Astrocyte (in vitro differentiated cells and primary cell): ENCODE measurements around the gene MFF. TPM values are rescaled to one million over a fixed set of nuclear protein-coding genes. Genes with fewer than 3 reads are reported as not detected.

Experiments used
- DNase-seq: peaks from one replicate; pipeline ENCODE4 v3.0.0-alpha.2; 2010; ENCODE audit warnings: low read depth
- FAIRE-seq: peaks from 2 replicates; lab custom pipeline; 2011; peaks lifted over from hg19 to GRCh38; lab: Jason Lieb, UNC
- H2AFZ ChIP-seq: 2 replicates; pipeline ENCODE4 v1.6.0; 2012; ENCODE audit warnings: low read depth, low read length, inconsistent platforms
- H3K27ac ChIP-seq: 2 replicates; pipeline ENCODE4 v1.5.1; 2011; ENCODE audit warnings: low read depth, low read length, inconsistent platforms
- H3K27me3 ChIP-seq: 2 replicates; pipeline ENCODE4 v1.6.0; 2011; ENCODE audit warnings: low read length, inconsistent platforms; ENCODE audit not compliant: insufficient read depth
- H3K36me3 ChIP-seq: 2 replicates; pipeline ENCODE4 v1.5.1; 2011; ENCODE audit warnings: low read length, inconsistent platforms; ENCODE audit not compliant: insufficient read depth
- H3K4me1 ChIP-seq: 2 replicates; pipeline ENCODE4 v1.5.1; 2011; ENCODE audit warnings: low read length, inconsistent platforms; ENCODE audit not compliant: insufficient read depth
- H3K4me2 ChIP-seq: 2 replicates; pipeline ENCODE4 v1.6.0; 2012; ENCODE audit warnings: low read length, inconsistent platforms
- H3K4me3 ChIP-seq: 2 replicates; pipeline ENCODE4 v1.5.1; 2011; ENCODE audit warnings: low read depth, mild to moderate bottlenecking, low read length, inconsistent platforms; ENCODE audit not compliant: insufficient read depth
- H3K79me2 ChIP-seq: 2 replicates; pipeline ENCODE4 v1.6.0; 2012; ENCODE audit warnings: mild to moderate bottlenecking, low read length, inconsistent platforms; ENCODE audit not compliant: insufficient read depth
- H3K9ac ChIP-seq: 2 replicates; pipeline ENCODE4 v1.6.0; 2012; ENCODE audit warnings: mild to moderate bottlenecking, low read length, inconsistent platforms
- H3K9me3 ChIP-seq: 2 replicates; pipeline ENCODE4 v1.5.1; 2012; ENCODE audit warnings: low read depth, mild to moderate bottlenecking, low read length, inconsistent platforms; ENCODE audit not compliant: insufficient read depth
- H4K20me1 ChIP-seq: 2 replicates; pipeline ENCODE4 v1.6.0; 2012; ENCODE audit warnings: low read length, inconsistent platforms; ENCODE audit not compliant: insufficient read depth
- H3K27ac Mint-ChIP-seq: one replicate; pipeline ENCODE4 v1.8.0; 2021; ENCODE audit warnings: mild to moderate bottlenecking, mixed read lengths; ENCODE audit not compliant: unreplicated experiment
- H3K27me3 Mint-ChIP-seq: one replicate; pipeline ENCODE4 v1.8.0; 2021; ENCODE audit warnings: low read depth, mixed read lengths; ENCODE audit not compliant: unreplicated experiment
- H3K36me3 Mint-ChIP-seq: one replicate; pipeline ENCODE4 v1.8.0; 2021; ENCODE audit warnings: low read depth, mixed read lengths; ENCODE audit not compliant: unreplicated experiment
- H3K4me1 Mint-ChIP-seq: one replicate; pipeline ENCODE4 v1.8.0; 2021; ENCODE audit warnings: low read depth, mixed read lengths; ENCODE audit not compliant: unreplicated experiment
- H3K4me3 Mint-ChIP-seq: one replicate; pipeline ENCODE4 v1.8.0; 2021; ENCODE audit warnings: mild to moderate bottlenecking, moderate library complexity, mixed read lengths; ENCODE audit not compliant: unreplicated experiment
- H3K9me3 Mint-ChIP-seq: one replicate; pipeline ENCODE4 v1.8.0; 2021; ENCODE audit warnings: mild to moderate bottlenecking, mixed read lengths; ENCODE audit not compliant: unreplicated experiment
- EZH2 ChIP-seq: IDR thresholded peaks from 2 replicates; pipeline ENCODE4 v1.6.1; 2012; ENCODE audit warnings: mild to moderate bottlenecking, low read length, inconsistent platforms; ENCODE audit not compliant: insufficient read depth
- total RNA-seq: library from RNA; stranded (reverse); gene quantifications from 2 replicates; pipeline ENCODE4 v1.2.1, GENCODE V29; 2021
- TF ChIP-seq, protein P1 (sequence below): IDR thresholded peaks from 2 replicates; pipeline ENCODE4 v1.5.1; 2011; ENCODE audit warnings: low read depth, mild to moderate bottlenecking, inconsistent platforms, low read length, moderate library complexity; ENCODE audit not compliant: insufficient read depth

The MFF gene
- total RNA-seq, 1 donor from 2014 or later = 51.6 TPM

DNA sequence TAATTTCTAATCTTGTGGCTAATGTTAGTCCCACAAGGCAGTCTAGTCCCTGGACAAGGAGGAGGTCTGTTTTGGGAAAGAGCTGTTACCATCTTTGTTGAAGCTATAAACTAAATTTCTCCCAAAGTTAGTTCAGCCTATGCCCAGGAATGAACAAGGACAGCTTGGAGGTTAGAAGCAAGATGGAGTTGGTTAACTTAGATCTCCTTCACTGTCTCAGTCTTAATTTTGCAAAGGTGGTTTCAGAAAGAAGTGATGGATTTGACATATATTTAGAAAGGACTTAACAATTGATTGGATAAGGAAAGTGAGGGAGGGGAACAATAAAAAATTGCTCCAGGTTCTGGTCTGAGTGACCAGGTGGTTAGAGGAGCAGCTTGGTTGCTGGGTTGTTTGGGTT lies 77.3 kb downstream of the MFF start:
- Mint-ChIP-seq H3K27me3 (peaks cover 7% of the 10 kb centered on the region), H3K4me3 (no peak overlapping the region), H3K27ac (no peak overlapping the region), H3K4me1 (peaks cover 6% of the 10 kb centered on the region), H3K9me3 (no peaks in the 10 kb centered on the region), H3K36me3 (no peaks in the 10 kb centered on the region)
- no peaks in the 10 kb centered on the region for H4K20me1 ChIP-seq
- H2AFZ ChIP-seq = no peak overlapping the region
- no peak overlapping the region for H3K4me3 ChIP-seq
- no peak for TF ChIP-seq EZH2
- TF ChIP-seq, protein P1, sequence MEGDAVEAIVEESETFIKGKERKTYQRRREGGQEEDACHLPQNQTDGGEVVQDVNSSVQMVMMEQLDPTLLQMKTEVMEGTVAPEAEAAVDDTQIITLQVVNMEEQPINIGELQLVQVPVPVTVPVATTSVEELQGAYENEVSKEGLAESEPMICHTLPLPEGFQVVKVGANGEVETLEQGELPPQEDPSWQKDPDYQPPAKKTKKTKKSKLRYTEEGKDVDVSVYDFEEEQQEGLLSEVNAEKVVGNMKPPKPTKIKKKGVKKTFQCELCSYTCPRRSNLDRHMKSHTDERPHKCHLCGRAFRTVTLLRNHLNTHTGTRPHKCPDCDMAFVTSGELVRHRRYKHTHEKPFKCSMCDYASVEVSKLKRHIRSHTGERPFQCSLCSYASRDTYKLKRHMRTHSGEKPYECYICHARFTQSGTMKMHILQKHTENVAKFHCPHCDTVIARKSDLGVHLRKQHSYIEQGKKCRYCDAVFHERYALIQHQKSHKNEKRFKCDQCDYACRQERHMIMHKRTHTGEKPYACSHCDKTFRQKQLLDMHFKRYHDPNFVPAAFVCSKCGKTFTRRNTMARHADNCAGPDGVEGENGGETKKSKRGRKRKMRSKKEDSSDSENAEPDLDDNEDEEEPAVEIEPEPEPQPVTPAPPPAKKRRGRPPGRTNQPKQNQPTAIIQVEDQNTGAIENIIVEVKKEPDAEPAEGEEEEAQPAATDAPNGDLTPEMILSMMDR = no peak
- H3K9ac ChIP-seq = no peak overlapping the region
- no peaks in the 10 kb centered on the region for H3K27me3 ChIP-seq
- H3K9me3 ChIP-seq = no peaks in the 10 kb centered on the region
- H3K36me3 ChIP-seq = no peaks in the 10 kb centered on the region
- no peak overlapping the region for H3K4me2 ChIP-seq
- H3K27ac ChIP-seq = no peak overlapping the region
- FAIRE-seq (no peak), DNase-seq (no peak)
- peaks cover 9% of the 10 kb centered on the region for H3K4me1 ChIP-seq
- no peaks in the 10 kb centered on the region for H3K79me2 ChIP-seq

DNA sequence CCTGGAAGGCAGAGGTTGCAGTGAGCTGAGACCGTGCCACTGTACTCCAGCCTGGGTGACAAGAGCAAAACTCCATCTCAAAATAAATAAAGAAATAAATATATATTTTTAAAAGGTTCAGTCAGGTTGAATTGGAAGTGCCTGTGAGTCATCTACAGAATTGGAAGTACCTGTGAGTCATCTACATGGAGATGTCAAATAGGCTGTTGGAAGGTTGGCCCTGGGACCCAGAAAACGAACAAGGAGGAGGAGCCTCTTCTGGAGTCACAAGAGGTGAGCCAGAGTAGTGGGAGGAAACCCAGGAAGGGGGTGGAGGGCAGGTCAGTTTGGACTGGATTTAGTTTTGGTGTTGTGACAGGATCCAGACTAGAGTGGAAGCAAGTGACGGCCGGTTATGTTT lies 77.9 kb downstream of the MFF start:
- H3K27ac Mint-ChIP-seq = no peak overlapping the region
- no peak overlapping the region for H3K4me3 Mint-ChIP-seq
- H3K4me3 ChIP-seq = no peak overlapping the region
- H3K36me3 ChIP-seq = no peaks in the 10 kb centered on the region
- H3K36me3 Mint-ChIP-seq = no peaks in the 10 kb centered on the region
- no peaks in the 10 kb centered on the region for H4K20me1 ChIP-seq
- H2AFZ ChIP-seq = no peak overlapping the region
- H3K4me1 ChIP-seq = peaks cover 9% of the 10 kb centered on the region
- peaks cover 6% of the 10 kb centered on the region for H3K4me1 Mint-ChIP-seq
- H3K27ac ChIP-seq = no peak overlapping the region
- H3K27me3 ChIP-seq = no peaks in the 10 kb centered on the region
- no peak overlapping the region for H3K9ac ChIP-seq
- TF ChIP-seq, protein P1 = no peak
- no peak for TF ChIP-seq EZH2
- no peak for FAIRE-seq
- H3K4me2 ChIP-seq = no peak overlapping the region
- H3K79me2 ChIP-seq = no peaks in the 10 kb centered on the region
- no peak for DNase-seq
- no peaks in the 10 kb centered on the region for H3K9me3 ChIP-seq
- no peaks in the 10 kb centered on the region for H3K9me3 Mint-ChIP-seq
- peaks cover 7% of the 10 kb centered on the region for H3K27me3 Mint-ChIP-seq

DNA sequence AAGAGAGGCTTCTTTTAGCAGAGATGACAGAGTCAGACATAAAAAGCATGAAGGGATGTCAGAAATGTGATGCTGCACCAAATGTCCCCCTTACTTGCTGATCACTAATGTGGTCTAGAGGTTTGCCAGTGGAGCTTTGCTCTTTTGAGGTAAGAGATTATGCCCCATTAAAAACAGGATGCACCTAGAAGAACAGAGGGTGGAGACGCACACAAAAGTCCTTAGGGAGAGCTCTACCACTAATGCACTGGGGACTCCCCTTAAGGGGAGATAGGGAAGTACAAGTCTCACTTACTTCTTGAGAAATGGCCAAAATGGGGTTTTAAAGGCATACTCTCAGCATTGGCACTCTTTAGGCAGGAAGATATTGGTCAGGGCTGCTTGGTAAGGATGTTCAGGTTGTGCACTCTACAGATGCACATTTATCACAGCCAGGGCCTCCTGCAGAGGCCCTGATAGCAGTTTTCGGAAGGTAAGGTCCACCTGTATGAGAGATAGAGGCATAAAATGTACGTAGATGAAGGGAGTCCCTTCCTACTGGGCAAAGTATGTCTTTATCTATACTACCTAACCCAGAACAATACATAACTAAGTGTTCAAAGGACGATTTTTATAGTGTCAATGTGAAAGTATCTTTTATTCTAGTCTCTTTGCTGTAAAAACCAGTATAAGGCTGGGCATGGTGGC lies 79.7 kb downstream of the MFF start:
- H3K27me3 Mint-ChIP-seq = peaks cover 7% of the 10 kb centered on the region
- H3K36me3 ChIP-seq = no peaks in the 10 kb centered on the region
- no peaks in the 10 kb centered on the region for H3K27me3 ChIP-seq
- H3K4me2 ChIP-seq = no peak overlapping the region
- no peaks in the 10 kb centered on the region for H3K79me2 ChIP-seq
- H3K36me3 Mint-ChIP-seq = no peaks in the 10 kb centered on the region
- H3K9me3 Mint-ChIP-seq = no peaks in the 10 kb centered on the region
- H2AFZ ChIP-seq = no peak overlapping the region
- TF ChIP-seq, protein P1 = no peak
- TF ChIP-seq EZH2 = no peak
- H3K4me3 Mint-ChIP-seq = no peak overlapping the region
- no peak overlapping the region for H3K9ac ChIP-seq
- peaks cover 6% of the 10 kb centered on the region for H3K4me1 Mint-ChIP-seq
- FAIRE-seq (no peak), DNase-seq (no peak)
- no peak overlapping the region for H3K27ac ChIP-seq
- no peaks in the 10 kb centered on the region for H3K9me3 ChIP-seq
- no peak overlapping the region for H3K27ac Mint-ChIP-seq
- peaks cover 9% of the 10 kb centered on the region for H3K4me1 ChIP-seq
- no peaks in the 10 kb centered on the region for H4K20me1 ChIP-seq
- no peak overlapping the region for H3K4me3 ChIP-seq
